K562 (cell line): ENCODE results near the gene ZNF544. TPM values are rescaled to one million over a fixed set of nuclear protein-coding genes. Genes with fewer than 3 reads are reported as not detected.

Experiments used
- CC2D1A ChIP-seq: fragments of 450-650 bp; IDR thresholded peaks from 2 replicates; pipeline ENCODE4 v1.6.1; 2017; ENCODE audit warnings: mild to moderate bottlenecking
- FOXA1 ChIP-seq: fragments of 450-650 bp; IDR thresholded peaks from 2 replicates; pipeline ENCODE4 v1.6.1; 2016; ENCODE audit warnings: mild to moderate bottlenecking, borderline replicate concordance
- FOXJ2 ChIP-seq: fragments of 200-800 bp; sonication (Bioruptor generic); IDR thresholded peaks from 2 replicates; pipeline ENCODE4 v1.6.1; 2016; ENCODE audit warnings: missing genetic modification characterization, missing compliant biosample characterization
- HDAC3 ChIP-seq: fragments of 450-650 bp; IDR thresholded peaks from 2 replicates; pipeline ENCODE4 v1.6.1; 2018; ENCODE audit warnings: borderline replicate concordance, mild to moderate bottlenecking, moderate library complexity; ENCODE audit not compliant: partially characterized antibody
- JUND ChIP-seq, 2 experiments: IDR thresholded peaks; 2 replicates in 1 of 2; 3 replicates in 1 of 2; pipeline ENCODE4 v1.6.1; 2011; ENCODE audit warnings: borderline replicate concordance in 2 of 2, low read depth in 2 of 2, low read length in 2 of 2, improper control_type of control experiment in 1 of 2, missing biosample characterization in 1 of 2, missing genetic modification characterization in 1 of 2, missing genetic modification reagents in 1 of 2
- NR1H2 ChIP-seq: sonication (generic); formaldehyde crosslinking; IDR thresholded peaks from 2 replicates; pipeline ENCODE4 v1.4.0; 2020; ENCODE audit warnings: mild to moderate bottlenecking, missing genetic modification reagents
- ZFPM2 ChIP-seq: fragments of 250-450 bp; sonication (Bioruptor Pico); IDR thresholded peaks from 2 replicates; pipeline ENCODE4 v1.5.1; 2022; ENCODE audit warnings: mild to moderate bottlenecking
- ZNF311 ChIP-seq: fragments of 250-450 bp; sonication (Bioruptor Pico); IDR thresholded peaks from 2 replicates; pipeline ENCODE4 v1.4.0; 2020; ENCODE audit warnings: mild to moderate bottlenecking, moderate library complexity
- polyA plus RNA-seq, 8 experiments: library from polyadenylated mRNA; depleted of rRNA in 4 of 8; stranded (reverse) in 5 of 8; unstranded in 3 of 8; fragments of >200 nt; fragmentation: Nextera tagmentation in 2 of 8; fragmentation: Illumina TruSeq in 1 of 8; extraction: Ambion mirVana in 2 of 8; extraction: Trizol in 1 of 8; gene quantifications; 2 replicates each; pipeline versions ENCODE4 v1.2.1 to v1.2.3, GENCODE V29; 2011 to 2014; ENCODE audit warnings: inconsistent platforms in 1 of 8, missing spikeins in 1 of 8
- total RNA-seq, 7 experiments: library from RNA; depleted of rRNA in 6 of 7; stranded (reverse); fragments of >200 nt in 6 of 7; fragmentation: Illumina TruSeq in 2 of 7; extraction: Trizol in 2 of 7; gene quantifications; 2 replicates each; pipeline versions ENCODE4 v1.2.1 to v1.2.3, GENCODE V29; 2011 to 2021; ENCODE audit warnings: low replicate concordance in 1 of 7
- TF ChIP-seq, protein P1 (sequence below), 2 experiments: fragments of 450-650 bp; IDR thresholded peaks; 2 replicates each; pipeline ENCODE4 v1.6.1; 2016; ENCODE audit warnings: mild to moderate bottlenecking in 2 of 2, borderline replicate concordance in 1 of 2, low read depth in 1 of 2, moderate library complexity in 1 of 2
- TF ChIP-seq, protein P2 (sequence below): fragments of 250-450 bp; sonication (Bioruptor Pico); IDR thresholded peaks from 2 replicates; pipeline ENCODE4 v1.4.0; 2020; ENCODE audit warnings: mild to moderate bottlenecking, moderate library complexity, borderline replicate concordance
- TF ChIP-seq, protein P3 (sequence below): fragments of 250-450 bp; sonication (Bioruptor Pico); IDR thresholded peaks from 2 replicates; pipeline ENCODE4 v1.8.0; 2022; ENCODE audit warnings: moderate library complexity, mild to moderate bottlenecking, inconsistent platforms
- TF ChIP-seq, protein P4 (sequence below): fragments of 250-450 bp; sonication (Bioruptor Pico); IDR thresholded peaks from 2 replicates; pipeline ENCODE4 v1.8.0; 2021; ENCODE audit warnings: borderline replicate concordance, mild to moderate bottlenecking, moderate library complexity; ENCODE audit not compliant: poor library complexity, severe bottlenecking

ZNF544 gene
- total and polyA plus RNA-seq, 9 of the 15 experiments (the other 6 are each of a cell fraction or from before 2014, with no cell fraction given), result 23.6 to 59.0 (median 41.4) TPM

DNA sequence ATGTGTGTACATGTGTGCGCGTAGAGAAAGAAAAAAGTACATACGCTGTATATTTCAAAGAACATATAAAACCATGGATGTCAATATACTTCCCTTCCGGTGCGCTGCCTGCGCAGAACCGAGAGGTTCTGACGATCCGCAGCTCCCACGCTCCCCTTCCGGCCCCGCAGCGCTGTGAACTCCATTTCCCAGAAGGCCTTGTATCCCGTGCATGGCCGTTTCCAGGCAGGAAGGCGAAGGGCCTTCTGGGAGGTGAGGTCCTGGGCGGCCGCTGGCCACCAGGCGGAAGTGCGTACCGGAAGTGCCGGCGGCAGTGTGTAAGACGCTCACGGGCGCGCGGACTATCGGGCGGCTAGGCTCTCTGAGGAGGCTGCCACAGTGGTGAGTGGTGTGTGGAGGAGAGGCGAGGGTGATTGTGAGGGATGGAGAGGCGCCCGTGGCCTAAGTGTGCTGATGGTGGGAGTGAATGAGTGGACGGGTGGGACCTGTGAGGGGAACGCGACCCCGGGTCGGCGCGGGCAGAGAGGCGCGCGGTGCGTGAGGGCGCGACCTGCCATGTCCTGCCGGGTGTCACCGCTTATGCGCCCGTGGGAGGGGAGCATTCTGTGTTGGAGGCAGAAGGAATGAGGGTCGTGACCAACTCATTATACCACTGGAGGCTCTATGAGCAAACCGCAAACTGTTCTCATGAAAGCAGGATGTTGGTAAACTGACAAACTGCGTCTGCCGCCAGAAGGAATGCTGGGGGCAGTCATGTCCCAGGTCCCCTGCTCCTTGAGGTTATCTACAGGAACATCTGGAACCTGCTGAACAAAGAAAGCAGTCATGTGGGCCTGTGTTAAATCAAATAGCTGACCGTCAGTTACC is 76.6 kb downstream of the ZNF544 start, which contains the start of gene ERVK3-1 (continued):
- TF ChIP-seq, protein P1, sequence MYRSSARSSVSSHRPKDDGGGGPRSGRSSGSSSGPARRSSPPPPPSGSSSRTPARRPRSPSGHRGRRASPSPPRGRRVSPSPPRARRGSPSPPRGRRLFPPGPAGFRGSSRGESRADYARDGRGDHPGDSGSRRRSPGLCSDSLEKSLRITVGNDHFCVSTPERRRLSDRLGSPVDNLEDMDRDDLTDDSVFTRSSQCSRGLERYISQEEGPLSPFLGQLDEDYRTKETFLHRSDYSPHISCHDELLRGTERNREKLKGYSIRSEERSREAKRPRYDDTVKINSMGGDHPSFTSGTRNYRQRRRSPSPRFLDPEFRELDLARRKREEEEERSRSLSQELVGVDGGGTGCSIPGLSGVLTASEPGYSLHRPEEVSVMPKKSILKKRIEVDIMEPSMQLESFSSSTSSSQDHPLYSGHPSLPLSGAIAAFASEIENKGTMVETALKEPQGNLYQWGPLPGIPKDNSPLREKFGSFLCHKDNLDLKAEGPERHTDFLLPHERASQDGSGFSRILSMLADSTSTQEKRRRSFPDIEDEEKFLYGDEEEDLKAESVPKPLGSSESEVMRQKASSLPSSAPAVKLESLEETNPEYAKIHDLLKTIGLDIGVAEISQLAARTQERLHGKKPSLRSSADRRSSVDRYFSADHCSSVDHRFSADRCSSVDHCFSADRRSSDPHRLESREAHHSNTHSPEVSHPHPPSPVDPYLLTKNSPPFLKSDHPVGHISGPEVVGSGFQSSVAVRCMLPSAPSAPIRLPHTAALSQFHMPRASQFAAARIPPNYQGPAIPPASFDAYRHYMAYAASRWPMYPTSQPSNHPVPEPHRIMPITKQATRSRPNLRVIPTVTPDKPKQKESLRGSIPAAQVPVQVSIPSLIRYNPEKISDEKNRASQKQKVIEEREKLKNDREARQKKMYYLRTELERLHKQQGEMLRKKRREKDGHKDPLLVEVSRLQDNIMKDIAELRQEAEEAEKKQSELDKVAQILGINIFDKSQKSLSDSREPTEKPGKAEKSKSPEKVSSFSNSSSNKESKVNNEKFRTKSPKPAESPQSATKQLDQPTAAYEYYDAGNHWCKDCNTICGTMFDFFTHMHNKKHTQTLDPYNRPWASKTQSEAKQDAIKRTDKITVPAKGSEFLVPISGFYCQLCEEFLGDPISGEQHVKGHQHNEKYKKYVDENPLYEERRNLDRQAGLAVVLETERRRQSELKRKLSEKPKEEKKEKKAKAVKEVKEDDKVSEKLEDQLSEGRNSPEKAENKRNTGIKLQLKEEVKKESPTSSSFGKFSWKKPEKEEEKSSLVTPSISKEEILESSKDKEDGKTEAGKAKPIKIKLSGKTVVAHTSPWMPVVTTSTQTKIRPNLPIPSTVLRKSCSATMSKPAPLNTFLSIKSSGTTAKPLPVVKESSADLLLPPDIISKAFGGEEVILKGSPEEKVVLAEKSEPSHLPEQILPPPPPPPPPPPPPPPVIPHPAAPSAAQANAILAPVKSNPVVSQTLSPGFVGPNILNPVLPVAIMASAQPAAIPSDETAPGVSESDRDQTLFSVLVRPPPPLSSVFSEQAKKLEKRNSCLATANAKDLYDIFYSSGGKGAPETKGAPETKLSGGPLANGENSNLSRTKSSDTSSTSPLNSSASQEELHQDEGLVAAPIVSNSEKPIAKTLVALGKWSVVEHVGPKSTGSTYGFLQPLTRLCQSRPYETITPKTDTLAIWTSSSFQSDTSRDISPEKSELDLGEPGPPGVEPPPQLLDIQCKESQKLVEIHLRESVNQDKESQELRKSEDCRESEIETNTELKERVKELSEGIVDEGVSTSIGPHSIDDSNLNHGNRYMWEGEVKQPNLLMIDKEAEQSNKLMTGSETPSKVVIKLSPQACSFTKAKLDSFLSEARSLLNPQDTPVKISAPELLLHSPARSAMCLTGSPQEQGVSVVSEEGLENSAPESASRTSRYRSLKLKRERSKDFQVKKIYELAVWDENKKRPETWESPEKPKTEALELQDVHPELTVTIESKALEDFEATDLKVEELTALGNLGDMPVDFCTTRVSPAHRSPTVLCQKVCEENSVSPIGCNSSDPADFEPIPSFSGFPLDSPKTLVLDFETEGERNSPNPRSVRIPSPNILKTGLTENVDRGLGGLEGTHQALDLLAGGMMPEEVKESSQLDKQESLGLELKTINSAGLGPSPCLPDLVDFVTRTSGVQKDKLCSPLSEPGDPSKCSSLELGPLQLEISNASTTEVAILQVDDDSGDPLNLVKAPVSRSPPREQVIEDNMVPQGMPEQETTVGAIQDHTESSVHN (IDR thresholded peaks at IDR 0.05; ENCODE audit: borderline replicate concordance in 1 of 2, low read depth in 1 of 2), result no peak; a peak in 1 of 4 replicates
- TF ChIP-seq CC2D1A (no peak), FOXJ2 (tag) (peak; percentile 66; the same call in 1 of the 2 replicates), NR1H2 (CRISPR knock-in tag) (no peak), HDAC3 (peak; percentile 88), ZFPM2 (no peak), ZNF311 (CRISPR knock-in tag) (no peak), JUND (IDR thresholded peaks at IDR 0.05; ENCODE audit: borderline replicate concordance, low read depth, low read length) (peak; percentile 51; the same call in 1 of the 2 replicates), JUND (tag; IDR thresholded peaks at IDR 0.05; ENCODE audit: borderline replicate concordance, low read depth, low read length) (peak; percentile 28; the same call in 1 of the 3 replicates), FOXA1 (no peak)
- TF ChIP-seq, protein P2, sequence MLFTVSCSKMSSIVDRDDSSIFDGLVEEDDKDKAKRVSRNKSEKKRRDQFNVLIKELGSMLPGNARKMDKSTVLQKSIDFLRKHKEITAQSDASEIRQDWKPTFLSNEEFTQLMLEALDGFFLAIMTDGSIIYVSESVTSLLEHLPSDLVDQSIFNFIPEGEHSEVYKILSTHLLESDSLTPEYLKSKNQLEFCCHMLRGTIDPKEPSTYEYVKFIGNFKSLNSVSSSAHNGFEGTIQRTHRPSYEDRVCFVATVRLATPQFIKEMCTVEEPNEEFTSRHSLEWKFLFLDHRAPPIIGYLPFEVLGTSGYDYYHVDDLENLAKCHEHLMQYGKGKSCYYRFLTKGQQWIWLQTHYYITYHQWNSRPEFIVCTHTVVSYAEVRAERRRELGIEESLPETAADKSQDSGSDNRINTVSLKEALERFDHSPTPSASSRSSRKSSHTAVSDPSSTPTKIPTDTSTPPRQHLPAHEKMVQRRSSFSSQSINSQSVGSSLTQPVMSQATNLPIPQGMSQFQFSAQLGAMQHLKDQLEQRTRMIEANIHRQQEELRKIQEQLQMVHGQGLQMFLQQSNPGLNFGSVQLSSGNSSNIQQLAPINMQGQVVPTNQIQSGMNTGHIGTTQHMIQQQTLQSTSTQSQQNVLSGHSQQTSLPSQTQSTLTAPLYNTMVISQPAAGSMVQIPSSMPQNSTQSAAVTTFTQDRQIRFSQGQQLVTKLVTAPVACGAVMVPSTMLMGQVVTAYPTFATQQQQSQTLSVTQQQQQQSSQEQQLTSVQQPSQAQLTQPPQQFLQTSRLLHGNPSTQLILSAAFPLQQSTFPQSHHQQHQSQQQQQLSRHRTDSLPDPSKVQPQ (CRISPR knock-in tag), result no peak
- TF ChIP-seq, protein P3, sequence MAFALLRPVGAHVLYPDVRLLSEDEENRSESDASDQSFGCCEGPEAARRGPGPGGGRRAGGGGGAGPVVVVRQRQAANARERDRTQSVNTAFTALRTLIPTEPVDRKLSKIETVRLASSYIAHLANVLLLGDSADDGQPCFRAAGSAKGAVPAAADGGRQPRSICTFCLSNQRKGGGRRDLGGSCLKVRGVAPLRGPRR (CRISPR knock-in tag), result no peak
- TF ChIP-seq, protein P4, sequence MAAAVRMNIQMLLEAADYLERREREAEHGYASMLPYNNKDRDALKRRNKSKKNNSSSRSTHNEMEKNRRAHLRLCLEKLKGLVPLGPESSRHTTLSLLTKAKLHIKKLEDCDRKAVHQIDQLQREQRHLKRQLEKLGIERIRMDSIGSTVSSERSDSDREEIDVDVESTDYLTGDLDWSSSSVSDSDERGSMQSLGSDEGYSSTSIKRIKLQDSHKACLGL (CRISPR knock-in tag), result no peak
